PC-9 (cell line): Measurements from ENCODE around the gene PLEKHB2. TPM values are rescaled to one million over a fixed set of nuclear protein-coding genes. Genes with fewer than 3 reads are reported as not detected.
"Not testable (repeated sequence)": the region's sequence is repeated elsewhere in the genome, so short reads cannot be mapped to it uniquely, and the experiment has no call there.

ENCODE experiments used
- BruUV-seq: library from RNA; stranded (reverse); fragments of 400-500 nt; replicated peaks from 2 replicates; lab custom pipeline; 2021; lab: Mats Ljungman, UMichigan
- CTCF ChIA-PET: fragments of 300-600 bp; sonication (Branson Sonifier 250); formaldehyde crosslinking; loops from one replicate; lab custom pipeline; 2022; ENCODE audit warnings: antibody characterized with exemption; lab: Charles Lee
- POLR2A ChIA-PET: fragments of 300-600 bp; sonication (Branson Sonifier 250); formaldehyde crosslinking; loops from one replicate; lab custom pipeline; 2022; ENCODE audit warnings: antibody characterized with exemption; ENCODE audit not compliant: unreplicated experiment; lab: Charles Lee
- DNase-seq, 2 experiments: peaks; one replicate each; pipeline versions ENCODE4 v3.0.0 to v3.0.0-alpha.2; 2015 to 2022; ENCODE audit warnings: mixed read lengths in 1 of 2
- H2AFZ ChIP-seq: fragments of 200-600 bp; sonication (generic); 2 replicates; pipeline ENCODE4 v1.8.1; 2017; ENCODE audit warnings: antibody characterized with exemption
- H3F3A ChIP-seq: fragments of 200-600 bp; sonication (generic); 2 replicates; pipeline ENCODE4 v1.8.1; 2017; ENCODE audit warnings: antibody characterized with exemption, mild to moderate bottlenecking, low read depth; ENCODE audit not compliant: insufficient read depth
- H3K27ac ChIP-seq: fragments of 200-600 bp; sonication (generic); 2 replicates; pipeline ENCODE4 v1.6.1; 2016; ENCODE audit warnings: mixed run types
- H3K27me3 ChIP-seq: fragments of 200-600 bp; sonication (generic); 2 replicates; pipeline ENCODE4 v1.6.1; 2016; ENCODE audit warnings: low read depth, mixed run types; ENCODE audit not compliant: insufficient read depth
- H3K36me3 ChIP-seq: fragments of 200-600 bp; sonication (generic); 2 replicates; pipeline ENCODE4 v1.6.1; 2016; ENCODE audit warnings: low read depth, mixed run types
- H3K4me1 ChIP-seq: fragments of 200-600 bp; sonication (generic); replicated peaks from 2 replicates; pipeline ENCODE4 v1.6.1; 2016; ENCODE audit warnings: mixed run types; ENCODE audit not compliant: insufficient read depth
- H3K4me2 ChIP-seq: fragments of 200-600 bp; sonication (generic); 2 replicates; pipeline ENCODE4 v1.6.1; 2017; ENCODE audit warnings: mixed run types
- H3K4me3 ChIP-seq: fragments of 200-600 bp; sonication (generic); 2 replicates; pipeline ENCODE4 v1.6.1; 2016; ENCODE audit warnings: mixed run types
- H3K79me2 ChIP-seq: fragments of 200-600 bp; sonication (generic); 2 replicates; pipeline ENCODE4 v1.6.1; 2017; ENCODE audit warnings: low read depth, mixed run types
- H3K9me2 ChIP-seq: fragments of 200-600 bp; sonication (generic); 2 replicates; pipeline ENCODE4 v1.8.1; 2017; ENCODE audit warnings: mild to moderate bottlenecking; ENCODE audit not compliant: insufficient read depth
- H3K9me3 ChIP-seq: fragments of 200-600 bp; sonication (generic); 2 replicates; pipeline ENCODE4 v1.8.1; 2016; ENCODE audit warnings: low read depth; ENCODE audit not compliant: insufficient read depth
- H4K20me1 ChIP-seq: fragments of 200-600 bp; sonication (generic); 2 replicates; pipeline ENCODE4 v1.8.1; 2017; ENCODE audit not compliant: insufficient read depth
- EZH2 ChIP-seq: fragments of 200-600 bp; sonication (generic); IDR thresholded peaks from 2 replicates; pipeline ENCODE4 v1.8.0; 2017; ENCODE audit warnings: antibody characterized with exemption, low read depth
- intact Hi-C: fragments of 100-400 bp; cut with micrococcal nuclease; formaldehyde crosslinking; loops from one replicate; pipeline ENCODE4 v1.10.0; 2022; ENCODE audit not compliant: unreplicated experiment
- total RNA-seq: library from RNA; stranded (reverse); gene quantifications from 2 replicates; pipeline ENCODE4 v1.2.3, GENCODE V29; 2021
- TF ChIP-seq, protein P1 (sequence below): fragments of 200-600 bp; sonication (generic); conservative IDR thresholded peaks from 2 replicates; pipeline ENCODE4 v1.6.1; 2017; ENCODE audit warnings: mixed run types, antibody characterized with exemption, mild to moderate bottlenecking, moderate library complexity

The PLEKHB2 gene
- total RNA-seq, 1 experiment from 2014 or later: 46.2 TPM

DNA sequence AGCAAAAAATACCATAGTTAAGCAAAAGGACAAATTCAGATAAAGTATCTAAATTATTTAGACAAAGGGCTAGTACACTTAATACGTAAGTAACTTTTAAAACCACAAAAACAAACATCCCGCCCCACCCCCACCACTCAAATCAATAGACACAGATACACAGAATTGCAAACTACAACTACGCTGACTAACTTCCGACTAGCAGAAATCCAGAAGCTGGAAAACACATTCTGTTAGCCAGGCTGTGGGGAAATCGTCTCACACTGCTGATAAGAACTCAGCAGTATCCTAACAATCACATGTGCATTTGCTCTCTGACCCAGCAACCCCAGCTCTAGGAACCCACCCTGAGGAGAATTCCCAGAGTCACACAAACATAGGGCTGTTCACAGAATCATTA is 28.4 kb upstream of the PLEKHB2 start:
- TF ChIP-seq EZH2: no peak
- TF ChIP-seq, protein P1, sequence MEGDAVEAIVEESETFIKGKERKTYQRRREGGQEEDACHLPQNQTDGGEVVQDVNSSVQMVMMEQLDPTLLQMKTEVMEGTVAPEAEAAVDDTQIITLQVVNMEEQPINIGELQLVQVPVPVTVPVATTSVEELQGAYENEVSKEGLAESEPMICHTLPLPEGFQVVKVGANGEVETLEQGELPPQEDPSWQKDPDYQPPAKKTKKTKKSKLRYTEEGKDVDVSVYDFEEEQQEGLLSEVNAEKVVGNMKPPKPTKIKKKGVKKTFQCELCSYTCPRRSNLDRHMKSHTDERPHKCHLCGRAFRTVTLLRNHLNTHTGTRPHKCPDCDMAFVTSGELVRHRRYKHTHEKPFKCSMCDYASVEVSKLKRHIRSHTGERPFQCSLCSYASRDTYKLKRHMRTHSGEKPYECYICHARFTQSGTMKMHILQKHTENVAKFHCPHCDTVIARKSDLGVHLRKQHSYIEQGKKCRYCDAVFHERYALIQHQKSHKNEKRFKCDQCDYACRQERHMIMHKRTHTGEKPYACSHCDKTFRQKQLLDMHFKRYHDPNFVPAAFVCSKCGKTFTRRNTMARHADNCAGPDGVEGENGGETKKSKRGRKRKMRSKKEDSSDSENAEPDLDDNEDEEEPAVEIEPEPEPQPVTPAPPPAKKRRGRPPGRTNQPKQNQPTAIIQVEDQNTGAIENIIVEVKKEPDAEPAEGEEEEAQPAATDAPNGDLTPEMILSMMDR: no peak
- DNase-seq: no peak
- H3K4me1 ChIP-seq: no peaks in the 10 kb centered on the region
- intact Hi-C loops: no loop called here
- no peak overlapping the region for H3K27ac ChIP-seq
- CTCF ChIA-PET: no interaction called here
- peaks cover 11% of the 10 kb centered on the region; the same call in 1 of the 2 replicates for H3F3A ChIP-seq
- no TSS peak for BruUV-seq
- POLR2A ChIA-PET: no interaction called here
- H3K4me3 ChIP-seq: no peak overlapping the region
- no peaks in the 10 kb centered on the region for H3K27me3 ChIP-seq
- H3K36me3 ChIP-seq: peaks cover 12% of the 10 kb centered on the region; the same call in 1 of the 2 replicates
- no peaks in the 10 kb centered on the region for H3K9me2 ChIP-seq
- H2AFZ ChIP-seq: no peak overlapping the region
- H4K20me1 ChIP-seq: peaks cover 84% of the 10 kb centered on the region
- no peaks in the 10 kb centered on the region for H3K9me3 ChIP-seq
- no peak overlapping the region for H3K4me2 ChIP-seq
- H3K79me2 ChIP-seq: peaks cover 71% of the 10 kb centered on the region

DNA sequence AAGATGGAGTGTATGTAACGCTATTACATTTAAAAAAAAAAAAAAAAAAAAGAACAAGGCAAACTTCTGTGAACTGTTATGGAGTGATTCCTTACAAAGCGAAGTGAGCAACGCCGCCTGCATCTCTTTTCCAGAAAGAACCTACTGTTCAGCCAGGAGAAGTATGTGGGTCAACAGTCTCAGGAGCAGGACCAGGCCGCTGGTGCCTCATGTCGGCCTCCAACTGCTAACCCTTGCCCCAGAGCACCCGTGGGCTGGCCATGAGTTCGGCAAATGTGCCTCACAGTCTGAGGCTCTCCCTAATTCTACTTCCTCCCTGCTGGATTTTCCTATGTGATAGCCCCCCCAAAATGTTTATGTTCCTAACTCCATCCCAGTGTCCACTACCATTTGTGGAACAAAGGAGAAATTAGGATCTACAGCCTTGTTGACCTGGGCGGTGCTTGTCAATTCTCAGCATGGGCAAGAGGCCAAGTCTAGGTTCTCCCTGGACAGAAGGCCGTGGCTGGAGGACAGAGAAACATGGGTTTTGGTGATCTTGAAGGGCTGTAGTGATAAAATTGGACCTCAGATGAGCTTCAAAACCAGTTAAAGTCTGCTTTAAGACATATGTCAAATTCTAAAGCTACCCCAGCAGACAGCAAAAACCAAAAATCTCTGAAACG is 27.8 kb upstream of the PLEKHB2 start:
- ChIA-PET CTCF (no interaction called here), POLR2A (no interaction called here)
- Histone ChIP-seq H4K20me1 (peaks cover 86% of the 10 kb centered on the region), H3F3A (peaks cover 11% of the 10 kb centered on the region; the same call in 1 of the 2 replicates), H3K4me2 (no peak overlapping the region), H3K27ac (no peak overlapping the region), H2AFZ (no peak overlapping the region), H3K27me3 (no peaks in the 10 kb centered on the region), H3K4me1 (no peaks in the 10 kb centered on the region), H3K36me3 (peaks cover 12% of the 10 kb centered on the region), H3K9me3 (no peaks in the 10 kb centered on the region), H3K4me3 (no peak overlapping the region), H3K79me2 (peaks cover 72% of the 10 kb centered on the region), H3K9me2 (no peaks in the 10 kb centered on the region)
- no TSS peak for BruUV-seq
- TF ChIP-seq EZH2: no peak
- TF ChIP-seq, protein P1: no peak
- DNase-seq: no peak
- intact Hi-C loops: no loop called here

DNA sequence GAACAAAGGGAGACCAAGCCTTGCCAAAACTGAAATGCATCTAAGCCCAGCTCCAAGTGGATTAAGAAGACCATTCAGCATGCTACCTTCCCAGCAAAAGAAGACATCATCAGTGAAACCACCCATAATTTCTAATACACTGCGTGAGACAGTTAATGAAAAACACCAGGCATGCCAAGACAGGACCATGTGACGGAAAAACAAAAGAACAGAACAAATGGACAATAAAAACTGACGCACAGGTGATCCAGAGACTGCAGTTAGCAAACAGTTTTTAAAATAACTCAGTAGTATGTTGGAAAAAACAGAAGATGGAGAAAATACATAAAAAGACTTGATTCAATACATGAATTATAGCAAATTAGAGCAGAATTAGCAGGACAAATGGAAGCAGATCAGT is 27.2 kb upstream of the PLEKHB2 start:
- DNase-seq: no peak
- H2AFZ ChIP-seq: no peak overlapping the region
- no peaks in the 10 kb centered on the region for H3K27me3 ChIP-seq
- no peaks in the 10 kb centered on the region for H3K4me1 ChIP-seq
- H3F3A ChIP-seq: peaks cover 11% of the 10 kb centered on the region; the same call in 1 of the 2 replicates
- no TSS peak for BruUV-seq
- no peak overlapping the region for H3K4me3 ChIP-seq
- intact Hi-C loops: no loop called here
- peaks cover 12% of the 10 kb centered on the region for H3K36me3 ChIP-seq
- H3K4me2 ChIP-seq: no peak overlapping the region
- H3K27ac ChIP-seq: no peak overlapping the region
- H4K20me1 ChIP-seq: peaks cover 87% of the 10 kb centered on the region
- POLR2A ChIA-PET: no interaction called here
- TF ChIP-seq, protein P1: no peak
- no peak for TF ChIP-seq EZH2
- peaks cover 73% of the 10 kb centered on the region for H3K79me2 ChIP-seq
- CTCF ChIA-PET: no interaction called here
- no peaks in the 10 kb centered on the region for H3K9me2 ChIP-seq
- no peaks in the 10 kb centered on the region for H3K9me3 ChIP-seq

DNA sequence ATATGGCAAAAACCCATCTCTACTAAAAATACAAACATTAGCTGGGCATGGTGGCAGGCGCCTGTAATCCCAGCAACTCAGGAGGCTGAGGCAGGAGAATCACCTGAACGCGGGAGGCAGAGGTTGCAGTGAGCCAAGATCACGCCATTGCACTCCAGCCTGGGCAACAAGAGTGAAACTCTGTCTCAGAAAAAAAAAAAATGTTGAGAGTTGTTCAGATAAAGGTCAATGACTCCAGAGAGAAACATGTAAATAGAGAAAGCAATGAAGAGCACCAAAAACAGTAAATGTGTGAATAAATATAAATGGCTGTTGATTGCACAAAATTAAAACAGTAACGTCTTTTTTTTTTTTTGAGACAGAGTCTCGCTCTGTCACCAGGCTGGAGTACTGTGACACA is 25.2 kb upstream of the PLEKHB2 start:
- CTCF ChIA-PET, H2AFZ ChIP-seq, BruUV-seq, H3K27ac ChIP-seq, H3K27me3 ChIP-seq, H3K4me3 ChIP-seq, H3K9me3 ChIP-seq, POLR2A ChIA-PET, DNase-seq, H3K4me1 ChIP-seq, H3F3A ChIP-seq, intact Hi-C loops, H3K4me2 ChIP-seq, H3K9me2 ChIP-seq: not testable (repeated sequence)
- Histone ChIP-seq H4K20me1 (peaks cover 86% of the 10 kb centered on the region), H3K79me2 (peaks cover 72% of the 10 kb centered on the region), H3K36me3 (peaks cover 12% of the 10 kb centered on the region; the same call in 1 of the 2 replicates)
